Lower leg skin (tissue), 3 donors: ENCODE data around the gene GAST.

Source experiments
- POLR2A ChIP-seq, 2 donors: fragments of 450-650 bp; IDR thresholded peaks; one replicate each; pipeline ENCODE4 v1.6.1; 2016 to 2017; ENCODE audit warnings: antibody characterized with exemption in 2 of 2, mild to moderate bottlenecking in 1 of 2, moderate library complexity in 1 of 2
- TF ChIP-seq, protein P1 (sequence below), 3 donors: fragments of 450-650 bp; IDR thresholded peaks; one replicate each; pipeline ENCODE4 v1.5.1; 2016; ENCODE audit warnings: antibody characterized with exemption in 3 of 3, mild to moderate bottlenecking in 3 of 3, moderate library complexity in 2 of 3

DNA sequence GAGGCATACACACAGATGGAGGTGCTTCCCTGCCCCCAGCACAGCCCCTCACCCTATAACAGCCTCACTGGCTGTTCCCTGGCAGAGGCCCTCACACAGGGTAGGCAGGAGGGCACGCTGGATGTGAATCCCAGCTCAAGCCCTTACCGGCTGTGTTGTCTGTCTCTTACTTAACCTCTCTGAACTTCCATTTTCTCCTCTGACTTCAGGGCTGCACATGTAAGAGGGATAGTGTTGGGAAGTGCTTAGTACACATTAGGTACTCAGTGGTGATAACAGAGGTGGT, 48.0 kb upstream of the GAST start:
- TF ChIP-seq, protein P1, sequence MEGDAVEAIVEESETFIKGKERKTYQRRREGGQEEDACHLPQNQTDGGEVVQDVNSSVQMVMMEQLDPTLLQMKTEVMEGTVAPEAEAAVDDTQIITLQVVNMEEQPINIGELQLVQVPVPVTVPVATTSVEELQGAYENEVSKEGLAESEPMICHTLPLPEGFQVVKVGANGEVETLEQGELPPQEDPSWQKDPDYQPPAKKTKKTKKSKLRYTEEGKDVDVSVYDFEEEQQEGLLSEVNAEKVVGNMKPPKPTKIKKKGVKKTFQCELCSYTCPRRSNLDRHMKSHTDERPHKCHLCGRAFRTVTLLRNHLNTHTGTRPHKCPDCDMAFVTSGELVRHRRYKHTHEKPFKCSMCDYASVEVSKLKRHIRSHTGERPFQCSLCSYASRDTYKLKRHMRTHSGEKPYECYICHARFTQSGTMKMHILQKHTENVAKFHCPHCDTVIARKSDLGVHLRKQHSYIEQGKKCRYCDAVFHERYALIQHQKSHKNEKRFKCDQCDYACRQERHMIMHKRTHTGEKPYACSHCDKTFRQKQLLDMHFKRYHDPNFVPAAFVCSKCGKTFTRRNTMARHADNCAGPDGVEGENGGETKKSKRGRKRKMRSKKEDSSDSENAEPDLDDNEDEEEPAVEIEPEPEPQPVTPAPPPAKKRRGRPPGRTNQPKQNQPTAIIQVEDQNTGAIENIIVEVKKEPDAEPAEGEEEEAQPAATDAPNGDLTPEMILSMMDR (IDR thresholded peaks at IDR 0.05) = no peak
- TF ChIP-seq POLR2A (IDR thresholded peaks at IDR 0.05) = no peak
